Posterior vena cava (tissue), 2 donors: ENCODE data around the gene DCAF16. TPM values are rescaled to one million over a fixed set of nuclear protein-coding genes. Genes with fewer than 3 reads are reported as not detected.

Experiments used
- DNase-seq: peaks from one replicate; pipeline ENCODE4 v3.0.0-alpha.2; 2020; ENCODE audit warnings: low spot score
- intact Hi-C, 2 donors: fragments of 100-400 bp; cut with DNase I; formaldehyde crosslinking; loops; one replicate each; pipeline versions ENCODE4 v1.14.1 to v1.14.2; 2022 to 2023
- total RNA-seq, 2 donors: library from RNA; stranded (reverse); fragmentation: NEBNext Ultra II Directional; extraction: Animal tissue kit (Norgen Biotek cat#: 25700); gene quantifications; one replicate each; pipeline ENCODE4 v1.2.1, GENCODE V29; 2021
- donor health status: DM: yes; HTN: yes; CAD: no.
- donor health status: DM: yes; HTN: yes; CAD: no.

DCAF16 gene
- total RNA-seq, 2 donors from 2014 or later, result 25.1 to 25.9 TPM

DNA sequence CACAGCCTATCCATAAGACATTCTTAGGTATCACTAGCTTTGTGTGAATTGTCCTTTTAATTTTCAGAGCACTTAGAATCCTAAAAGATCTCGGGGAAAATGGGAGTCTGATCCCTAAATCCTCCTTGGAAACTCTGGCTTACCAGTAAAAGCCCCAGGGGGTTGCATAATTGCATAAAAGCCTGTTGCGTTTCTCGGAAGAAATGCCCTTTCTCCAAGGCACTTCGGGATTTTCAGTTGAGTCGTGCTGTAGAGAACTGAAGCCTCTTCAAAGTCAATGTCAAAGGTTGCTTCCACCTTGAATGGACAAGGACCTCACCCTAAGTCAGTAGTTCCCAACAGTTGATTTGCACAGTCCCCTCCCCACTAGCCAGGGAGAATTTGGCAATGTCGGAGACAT lies 49.9 kb downstream of the DCAF16 start:
- intact Hi-C loops, result no loop called here
- DNase-seq, result no peak

DNA sequence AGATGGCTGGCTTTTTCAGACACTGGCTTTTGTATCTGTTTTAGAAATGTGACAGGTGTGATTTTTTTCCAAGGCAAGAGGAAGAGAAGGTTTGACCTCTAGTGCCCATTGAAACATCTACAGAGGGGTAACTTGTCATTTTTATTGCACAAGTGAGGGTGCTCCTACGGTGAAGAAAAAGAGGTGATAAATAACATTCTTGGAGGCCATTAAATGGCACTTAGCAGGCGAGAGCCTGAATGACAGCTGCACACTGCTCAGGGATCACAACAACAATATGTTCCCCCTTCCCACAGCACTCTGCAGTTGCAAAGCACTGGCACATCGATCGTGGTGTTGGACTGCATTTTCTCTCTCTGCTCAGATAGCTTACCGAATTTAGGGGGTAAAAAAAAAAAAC lies 52.1 kb downstream of the DCAF16 start:
- DNase-seq, result no peak
- intact Hi-C loops, result no loop called here

DNA sequence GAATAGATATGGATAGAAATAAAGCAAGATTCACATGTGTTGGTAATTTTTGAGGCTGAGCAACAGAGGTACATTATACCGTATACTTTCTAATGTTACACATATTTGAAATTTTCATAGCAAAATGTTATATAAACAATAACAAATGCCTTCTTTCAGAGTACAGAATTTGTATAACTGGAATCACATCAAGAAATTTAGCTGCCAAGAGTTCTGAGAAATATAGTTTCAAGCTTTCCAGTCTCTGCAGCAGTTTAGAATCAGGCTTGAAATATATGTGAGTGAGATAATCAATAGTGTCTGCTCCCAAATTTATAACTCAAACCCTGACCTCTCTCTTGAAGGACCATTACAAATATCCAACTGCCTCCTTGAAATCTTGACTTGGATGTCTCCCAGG lies 52.9 kb downstream of the DCAF16 start:
- DNase-seq, result no peak
- intact Hi-C loops, result no loop called here

DNA sequence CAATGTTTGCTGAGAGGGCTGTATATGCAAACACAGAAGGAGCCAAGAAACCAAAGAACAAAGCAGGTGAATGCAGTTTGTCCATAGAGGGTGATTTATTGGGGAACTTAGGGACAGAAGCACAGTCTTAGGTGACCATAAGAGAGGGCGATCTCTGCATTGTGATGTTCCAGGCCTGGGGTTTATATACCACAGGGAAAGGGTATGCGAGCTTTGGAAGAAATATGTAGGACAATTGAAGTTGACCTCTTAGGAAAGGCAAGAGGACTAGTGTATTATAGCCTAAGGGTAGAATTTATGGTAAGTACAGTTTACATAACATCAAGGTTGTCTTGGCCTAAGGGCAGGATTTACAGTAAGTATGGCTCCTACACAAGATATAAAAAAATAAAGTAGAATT lies 56.9 kb downstream of the DCAF16 start:
- intact Hi-C loops, result no loop called here
- DNase-seq, result no peak

Other genes with a start within 250 kb of the DCAF16 start
- 10 to 100 TPM; 70.4 to 72.4 TPM for gene LAP3, start 233.6 kb downstream of the DCAF16 start, total RNA-seq
- 10 to 100 TPM; 34.4 to 41.6 TPM for gene MED28, start 196.1 kb downstream of the DCAF16 start, total RNA-seq
- gene FAM184B, start 29.1 kb downstream of the DCAF16 start, total RNA-seq, result not detected
- gene NCAPG, start 222 bp upstream of the DCAF16 start, total RNA-seq, result under 1 TPM; 0.10 to 0.74 TPM
- 10 to 100 TPM in 1 of 2 donors, 1 to 10 TPM in 1; 9.3 to 12.0 TPM for gene LCORL, start 211.0 kb upstream of the DCAF16 start, total RNA-seq